PC-9 (cell line): ENCODE measurements around the gene ZWINT. TPM values are rescaled to one million over a fixed set of nuclear protein-coding genes. Genes with fewer than 3 reads are reported as not detected.

Experiments
- BruUV-seq: library from RNA; stranded (reverse); fragments of 400-500 nt; replicated peaks from 2 replicates; lab custom pipeline; 2021; lab: Mats Ljungman, UMichigan
- CTCF ChIA-PET: fragments of 300-600 bp; sonication (Branson Sonifier 250); formaldehyde crosslinking; loops from one replicate; lab custom pipeline; 2022; ENCODE audit warnings: antibody characterized with exemption; lab: Charles Lee
- POLR2A ChIA-PET: fragments of 300-600 bp; sonication (Branson Sonifier 250); formaldehyde crosslinking; loops from one replicate; lab custom pipeline; 2022; ENCODE audit warnings: antibody characterized with exemption; ENCODE audit not compliant: unreplicated experiment; lab: Charles Lee
- DNase-seq, 2 experiments: peaks; one replicate each; pipeline versions ENCODE4 v3.0.0 to v3.0.0-alpha.2; 2015 to 2022; ENCODE audit warnings: mixed read lengths in 1 of 2
- H2AFZ ChIP-seq: fragments of 200-600 bp; sonication (generic); 2 replicates; pipeline ENCODE4 v1.8.1; 2017; ENCODE audit warnings: antibody characterized with exemption
- H3F3A ChIP-seq: fragments of 200-600 bp; sonication (generic); 2 replicates; pipeline ENCODE4 v1.8.1; 2017; ENCODE audit warnings: antibody characterized with exemption, mild to moderate bottlenecking, low read depth; ENCODE audit not compliant: insufficient read depth
- H3K27ac ChIP-seq: fragments of 200-600 bp; sonication (generic); 2 replicates; pipeline ENCODE4 v1.6.1; 2016; ENCODE audit warnings: mixed run types
- H3K27me3 ChIP-seq: fragments of 200-600 bp; sonication (generic); 2 replicates; pipeline ENCODE4 v1.6.1; 2016; ENCODE audit warnings: low read depth, mixed run types; ENCODE audit not compliant: insufficient read depth
- H3K36me3 ChIP-seq: fragments of 200-600 bp; sonication (generic); 2 replicates; pipeline ENCODE4 v1.6.1; 2016; ENCODE audit warnings: low read depth, mixed run types
- H3K4me1 ChIP-seq: fragments of 200-600 bp; sonication (generic); replicated peaks from 2 replicates; pipeline ENCODE4 v1.6.1; 2016; ENCODE audit warnings: mixed run types; ENCODE audit not compliant: insufficient read depth
- H3K4me2 ChIP-seq: fragments of 200-600 bp; sonication (generic); 2 replicates; pipeline ENCODE4 v1.6.1; 2017; ENCODE audit warnings: mixed run types
- H3K4me3 ChIP-seq: fragments of 200-600 bp; sonication (generic); 2 replicates; pipeline ENCODE4 v1.6.1; 2016; ENCODE audit warnings: mixed run types
- H3K79me2 ChIP-seq: fragments of 200-600 bp; sonication (generic); 2 replicates; pipeline ENCODE4 v1.6.1; 2017; ENCODE audit warnings: low read depth, mixed run types
- H3K9me2 ChIP-seq: fragments of 200-600 bp; sonication (generic); 2 replicates; pipeline ENCODE4 v1.8.1; 2017; ENCODE audit warnings: mild to moderate bottlenecking; ENCODE audit not compliant: insufficient read depth
- H3K9me3 ChIP-seq: fragments of 200-600 bp; sonication (generic); 2 replicates; pipeline ENCODE4 v1.8.1; 2016; ENCODE audit warnings: low read depth; ENCODE audit not compliant: insufficient read depth
- H4K20me1 ChIP-seq: fragments of 200-600 bp; sonication (generic); 2 replicates; pipeline ENCODE4 v1.8.1; 2017; ENCODE audit not compliant: insufficient read depth
- CTCF ChIP-seq: fragments of 200-600 bp; sonication (generic); conservative IDR thresholded peaks from 2 replicates; pipeline ENCODE4 v1.6.1; 2017; ENCODE audit warnings: mixed run types, antibody characterized with exemption, mild to moderate bottlenecking, moderate library complexity
- EZH2 ChIP-seq: fragments of 200-600 bp; sonication (generic); IDR thresholded peaks from 2 replicates; pipeline ENCODE4 v1.8.0; 2017; ENCODE audit warnings: antibody characterized with exemption, low read depth
- intact Hi-C: fragments of 100-400 bp; cut with micrococcal nuclease; formaldehyde crosslinking; loops from one replicate; pipeline ENCODE4 v1.10.0; 2022; ENCODE audit not compliant: unreplicated experiment
- total RNA-seq: library from RNA; stranded (reverse); gene quantifications from 2 replicates; pipeline ENCODE4 v1.2.3, GENCODE V29; 2021

ZWINT gene
- total RNA-seq, 1 experiment from 2014 or later = 102 TPM

GRCh38 chr10:56318816-56319215, 42.2 kb downstream of the ZWINT start:
- Histone ChIP-seq H3K27ac (no peak overlapping the region), H3K27me3 (no peaks in the 10 kb centered on the region)
- BruUV-seq = no TSS peak

GRCh38 chr10:56317603-56318002, 43.5 kb downstream of the ZWINT start:
- no peaks in the 10 kb centered on the region; the same call in 1 of the 2 replicates for H3K9me2 ChIP-seq
- no TSS peak for BruUV-seq
- H3K27ac ChIP-seq = no peak overlapping the region
- H3K4me3 ChIP-seq = no peak overlapping the region
- no peaks in the 10 kb centered on the region for H3K4me1 ChIP-seq
- no peaks in the 10 kb centered on the region for H3F3A ChIP-seq
- no peak overlapping the region for H2AFZ ChIP-seq
- no peak overlapping the region for H3K4me2 ChIP-seq
- intact Hi-C loops = no loop called here
- ChIA-PET POLR2A (no interaction called here), CTCF (no interaction called here)
- DNase-seq = no peak
- H3K79me2 ChIP-seq = no peaks in the 10 kb centered on the region
- H4K20me1 ChIP-seq = no peaks in the 10 kb centered on the region
- TF ChIP-seq EZH2 (no peak), CTCF (no peak)
- no peaks in the 10 kb centered on the region for H3K36me3 ChIP-seq
- H3K27me3 ChIP-seq = no peaks in the 10 kb centered on the region
- H3K9me3 ChIP-seq = no peaks in the 10 kb centered on the region

More at GRCh38 chr10:56318816-56319215, 42.2 kb downstream of the ZWINT start:
- Histone ChIP-seq H3K9me3 (no peaks in the 10 kb centered on the region), H2AFZ (no peak overlapping the region), H3F3A (no peaks in the 10 kb centered on the region), H3K4me3 (no peak overlapping the region), H3K36me3 (no peaks in the 10 kb centered on the region), H3K4me2 (no peak overlapping the region), H3K79me2 (no peaks in the 10 kb centered on the region), H4K20me1 (no peaks in the 10 kb centered on the region), H3K9me2 (no peaks in the 10 kb centered on the region; the same call in 1 of the 2 replicates), H3K4me1 (no peaks in the 10 kb centered on the region)
- POLR2A ChIA-PET = no interaction called here
- intact Hi-C loops = no loop called here
- TF ChIP-seq EZH2 = no peak
- TF ChIP-seq CTCF = no peak
- no peak for DNase-seq
- CTCF ChIA-PET = no interaction called here

GRCh38 chr10:56316603-56317002, 44.5 kb downstream of the ZWINT start:
- Histone ChIP-seq H3F3A (no peaks in the 10 kb centered on the region), H4K20me1 (no peaks in the 10 kb centered on the region), H3K9me2 (no peaks in the 10 kb centered on the region; the same call in 1 of the 2 replicates), H3K27ac (no peak overlapping the region), H3K4me1 (no peaks in the 10 kb centered on the region), H3K9me3 (no peaks in the 10 kb centered on the region), H3K4me3 (no peak overlapping the region), H3K79me2 (no peaks in the 10 kb centered on the region), H3K36me3 (no peaks in the 10 kb centered on the region), H3K27me3 (no peaks in the 10 kb centered on the region), H3K4me2 (no peak overlapping the region), H2AFZ (no peak overlapping the region)
- DNase-seq = no peak
- CTCF ChIA-PET = no interaction called here
- POLR2A ChIA-PET = no interaction called here
- BruUV-seq = no TSS peak
- intact Hi-C loops = no loop called here
- TF ChIP-seq CTCF (no peak), EZH2 (no peak)
